IPS-18a (cell line): ENCODE data around the gene ERCC3.
"Not testable (repeated sequence)": the region's sequence is repeated elsewhere in the genome, so short reads cannot be mapped to it uniquely, and the experiment has no call there.

Experiments
- H3K27ac ChIP-seq: one replicate; pipeline ENCODE4 v1.5.1; 2013; ENCODE audit warnings: low read length
- H3K27me3 ChIP-seq: one replicate; pipeline ENCODE4 v1.6.1; 2013; ENCODE audit warnings: mild to moderate bottlenecking, low read length; ENCODE audit not compliant: control insufficient read depth, insufficient read depth
- H3K36me3 ChIP-seq: one replicate; pipeline ENCODE4 v1.6.1; 2013; ENCODE audit warnings: low read depth, low read length; ENCODE audit not compliant: control insufficient read depth
- H3K4me1 ChIP-seq: one replicate; pipeline ENCODE4 v1.6.1; 2013; ENCODE audit warnings: low read depth, low read length; ENCODE audit not compliant: control insufficient read depth
- H3K4me3 ChIP-seq: one replicate; pipeline ENCODE4 v1.5.1; 2013; ENCODE audit warnings: low read length
- H3K9ac ChIP-seq: one replicate; pipeline ENCODE4 v1.6.1; 2013; ENCODE audit warnings: mild to moderate bottlenecking, low read length, moderate library complexity
- H3K9me3 ChIP-seq: one replicate; pipeline ENCODE4 v1.6.1; 2013; ENCODE audit warnings: low read depth, low read length; ENCODE audit not compliant: control insufficient read depth

The ERCC3 gene

GRCh38 chr2:127224135-127224534 lies 69.8 kb downstream of the ERCC3 start:
- not testable (repeated sequence) for H3K27ac ChIP-seq, H3K4me3 ChIP-seq, H3K27me3 ChIP-seq, H3K9ac ChIP-seq, H3K36me3 ChIP-seq, H3K9me3 ChIP-seq, H3K4me1 ChIP-seq

GRCh38 chr2:127220768-127221527 lies 73.0 kb downstream of the ERCC3 start:
- Histone ChIP-seq H3K36me3 (no peaks in the 10 kb centered on the region), H3K4me3 (peak overlapping the region; percentile 83), H3K4me1 (peaks cover 10% of the 10 kb centered on the region), H3K27ac (no peak overlapping the region), H3K9me3 (no peaks in the 10 kb centered on the region), H3K9ac (peak overlapping the region; percentile 59), H3K27me3 (peaks cover 34% of the 10 kb centered on the region)

- H3K4me3 ChIP-seq: peak within 1 kb of the TSS; percentile 83
These were observed 73.7 kb downstream of the ERCC3 start, which contains the start of gene CYP27C1 for GRCh38 chr2:127220102-127220767. Gene CYP27C1, minus strand, starts transcription at chr2:127220299. Its CDS starts 29 bp downstream, at chr2:127220270.

DNA sequence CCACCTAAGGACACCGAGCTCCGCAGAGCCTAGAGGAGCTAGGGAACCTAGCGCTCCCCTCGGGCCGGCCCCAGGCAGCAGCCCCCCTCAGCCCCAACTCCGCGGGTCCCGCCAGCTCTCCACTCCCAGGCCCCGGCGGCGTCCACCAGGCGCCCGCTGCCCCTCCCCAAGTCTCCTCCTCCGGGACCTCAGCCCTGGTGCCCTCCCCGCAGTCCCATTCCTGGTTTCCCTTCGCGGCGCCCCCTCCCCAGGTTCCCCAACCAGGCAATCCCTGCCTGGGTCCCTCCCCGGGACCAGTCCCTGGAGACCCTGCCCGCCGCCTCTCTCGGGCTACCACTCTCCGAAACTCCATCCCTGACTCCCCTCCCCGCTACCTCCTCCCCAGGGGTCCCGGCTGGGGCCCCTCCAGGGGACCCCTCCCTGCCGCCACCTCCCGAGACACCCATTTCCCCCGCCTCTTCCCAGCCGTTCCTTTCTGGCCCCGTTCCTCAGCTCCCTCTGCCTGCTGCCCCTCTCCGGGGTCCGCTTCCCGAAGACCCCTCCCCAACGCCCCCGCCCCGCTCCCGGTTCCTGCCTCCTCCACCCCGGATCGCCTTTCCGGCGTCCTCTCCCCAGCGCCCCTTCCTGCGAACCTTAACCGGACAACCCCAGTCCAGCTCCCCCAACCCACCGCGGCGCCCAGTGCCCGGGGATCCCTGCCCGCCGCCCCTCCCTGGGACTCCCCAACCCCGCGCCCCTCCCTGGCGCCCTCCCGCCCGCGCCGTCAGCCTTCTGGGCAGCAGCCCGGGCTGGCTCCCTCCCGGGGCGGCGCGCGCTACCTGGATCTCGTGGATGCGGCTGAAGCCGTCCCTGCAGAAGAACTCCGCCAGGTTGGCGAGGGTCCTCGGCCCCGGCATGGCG lies 74.5 kb downstream of the ERCC3 start:
- no peaks in the 10 kb centered on the region for H3K36me3 ChIP-seq
- H3K9me3 ChIP-seq: no peaks in the 10 kb centered on the region
- H3K4me3 ChIP-seq: peak overlapping the region; percentile 83
- peak overlapping the region; percentile 34 for H3K9ac ChIP-seq
- H3K27me3 ChIP-seq: peaks cover 34% of the 10 kb centered on the region
- H3K4me1 ChIP-seq: peaks cover 10% of the 10 kb centered on the region
- no peak overlapping the region for H3K27ac ChIP-seq

More at GRCh38 chr2:127220102-127220767, 73.7 kb downstream of the ERCC3 start, which contains the start of gene CYP27C1:
- peaks cover 34% of the 10 kb centered on the region for H3K27me3 ChIP-seq
- no peaks in the 10 kb centered on the region for H3K9me3 ChIP-seq
- H3K36me3 ChIP-seq: no peaks in the 10 kb centered on the region
- peaks cover 10% of the 10 kb centered on the region for H3K4me1 ChIP-seq
- H3K27ac ChIP-seq: peak within 1 kb of the TSS; percentile 43
- H3K9ac ChIP-seq: peak within 1 kb of the TSS; percentile 59

- H3K4me1 ChIP-seq: peaks cover 10% of the 10 kb centered on the region
- H3K27ac ChIP-seq: no peak overlapping the region
- peak overlapping the region; percentile 34 for H3K9ac ChIP-seq
- H3K4me3 ChIP-seq: peak overlapping the region; percentile 83
- peaks cover 34% of the 10 kb centered on the region for H3K27me3 ChIP-seq
- no peaks in the 10 kb centered on the region for H3K36me3 ChIP-seq
- H3K9me3 ChIP-seq: no peaks in the 10 kb centered on the region
These were observed 75.2 kb downstream of the ERCC3 start for GRCh38 chr2:127218812-127219170.

GRCh38 chr2:127217470-127218325 lies 76.2 kb downstream of the ERCC3 start:
- no peak overlapping the region for H3K9ac ChIP-seq
- peak overlapping the region; percentile 83 for H3K4me3 ChIP-seq

DNA sequence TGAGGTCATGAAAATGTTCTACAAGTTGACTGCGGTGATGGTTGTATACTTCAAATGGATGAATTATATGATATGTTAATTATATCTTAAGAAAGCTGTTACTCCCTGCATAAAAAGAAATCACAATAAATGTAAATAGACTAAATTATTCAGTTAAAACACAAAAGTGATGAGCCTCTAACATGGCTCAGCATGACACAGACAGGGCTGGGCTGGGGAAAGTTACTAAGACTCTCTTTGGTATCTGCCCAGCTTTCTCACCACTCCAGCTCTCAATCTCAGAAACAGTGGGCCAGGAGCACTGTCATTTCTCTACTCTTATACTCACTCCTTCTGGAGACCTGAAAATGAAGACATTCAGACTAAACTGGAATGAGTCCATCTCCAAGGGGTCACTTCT lies 77.4 kb downstream of the ERCC3 start:
- no peaks in the 10 kb centered on the region for H3K36me3 ChIP-seq
- no peaks in the 10 kb centered on the region for H3K9me3 ChIP-seq
- H3K9ac ChIP-seq: no peak overlapping the region
- no peak overlapping the region for H3K4me3 ChIP-seq
- no peak overlapping the region for H3K27ac ChIP-seq
- H3K27me3 ChIP-seq: peaks cover 34% of the 10 kb centered on the region
- H3K4me1 ChIP-seq: peaks cover 10% of the 10 kb centered on the region

More at GRCh38 chr2:127217470-127218325, 76.2 kb downstream of the ERCC3 start:
- Histone ChIP-seq H3K4me1 (peaks cover 10% of the 10 kb centered on the region), H3K36me3 (no peaks in the 10 kb centered on the region), H3K9me3 (no peaks in the 10 kb centered on the region), H3K27ac (no peak overlapping the region), H3K27me3 (peaks cover 34% of the 10 kb centered on the region)

DNA sequence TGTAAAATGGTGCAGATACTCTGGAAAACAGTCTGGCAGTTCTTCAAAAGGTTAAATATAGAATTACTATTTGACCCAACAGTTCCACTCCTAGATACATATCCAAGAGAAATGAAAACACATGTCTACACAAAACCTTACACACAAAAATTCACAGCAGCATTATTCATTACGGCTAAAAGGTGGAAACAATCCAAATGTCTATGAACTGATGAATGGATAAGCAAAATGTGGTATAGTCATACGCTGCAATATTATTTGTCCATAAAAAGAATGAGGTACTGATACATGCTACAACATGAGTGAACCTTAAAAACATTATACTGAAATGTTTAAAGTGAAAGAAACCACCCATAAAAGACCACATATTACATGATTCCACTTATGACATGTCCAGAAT lies 77.8 kb downstream of the ERCC3 start:
- Histone ChIP-seq H3K9ac (no peak overlapping the region), H3K27me3 (peaks cover 34% of the 10 kb centered on the region), H3K4me1 (peaks cover 10% of the 10 kb centered on the region), H3K27ac (no peak overlapping the region), H3K9me3 (no peaks in the 10 kb centered on the region), H3K4me3 (no peak overlapping the region), H3K36me3 (no peaks in the 10 kb centered on the region)

DNA sequence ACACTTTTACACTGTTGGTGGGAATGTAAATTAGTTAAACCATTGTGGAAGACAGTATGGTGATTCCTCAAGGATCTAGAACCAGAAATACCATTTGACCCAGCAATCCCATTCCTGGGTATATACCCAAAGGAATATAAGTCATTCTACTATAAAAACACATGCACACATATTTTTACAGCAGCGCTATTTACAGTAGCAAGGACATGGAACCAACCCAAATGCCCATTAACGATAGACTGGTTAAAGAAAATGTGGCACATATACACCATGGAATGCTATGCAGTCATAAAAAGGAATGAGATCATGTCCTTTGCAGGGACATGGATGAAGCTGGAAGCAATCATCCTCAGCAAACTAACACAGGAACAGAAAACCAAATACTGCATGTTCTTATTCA lies 79.7 kb downstream of the ERCC3 start:
- not testable (repeated sequence) for H3K27ac ChIP-seq, H3K9me3 ChIP-seq, H3K4me1 ChIP-seq, H3K4me3 ChIP-seq, H3K9ac ChIP-seq, H3K36me3 ChIP-seq
- H3K27me3 ChIP-seq: peaks cover 28% of the 10 kb centered on the region

GRCh38 chr2:127208313-127208712 lies 85.6 kb downstream of the ERCC3 start:
- no peak overlapping the region for H3K9ac ChIP-seq
- no peak overlapping the region for H3K4me3 ChIP-seq
- no peaks in the 10 kb centered on the region for H3K36me3 ChIP-seq
- H3K4me1 ChIP-seq: peaks cover 21% of the 10 kb centered on the region
- H3K27ac ChIP-seq: no peak overlapping the region
- no peaks in the 10 kb centered on the region for H3K9me3 ChIP-seq
- no peaks in the 10 kb centered on the region for H3K27me3 ChIP-seq
